Caco-2 (cell line): ENCODE results near the gene LYST. TPM values are rescaled to one million over a fixed set of nuclear protein-coding genes. Genes with fewer than 3 reads are reported as not detected.

Experiments used
- BruUV-seq: library from RNA; stranded (reverse); fragments of 400-500 nt; replicated peaks from 2 replicates; lab custom pipeline; 2021; lab: Mats Ljungman, UMichigan
- CTCF ChIA-PET: fragments of 300-600 bp; sonication (Branson Sonifier 250); formaldehyde crosslinking; loops from one replicate; lab custom pipeline; 2022; ENCODE audit warnings: antibody characterized with exemption; lab: Charles Lee
- POLR2A ChIA-PET: fragments of 300-600 bp; sonication (Branson Sonifier 250); formaldehyde crosslinking; loops from one replicate; lab custom pipeline; 2022; ENCODE audit warnings: antibody characterized with exemption; lab: Charles Lee
- DNase-seq, 2 experiments: peaks; one replicate each; pipeline versions ENCODE4 v3.0.0 to v3.0.0-alpha.2; 2020 to 2022
- H3K27me3 ChIP-seq: replicated peaks from 2 replicates; pipeline ENCODE4 v1.6.0; 2011; ENCODE audit warnings: low read length; ENCODE audit not compliant: control insufficient read depth, insufficient read depth
- H3K36me3 ChIP-seq: 2 replicates; pipeline ENCODE4 v1.5.1; 2011; ENCODE audit warnings: low read length; ENCODE audit not compliant: control insufficient read depth, insufficient read depth
- H3K4me1 ChIP-seq: fragments of 250-450 bp; sonication (Bioruptor Pico); 2 replicates; pipeline ENCODE4 v1.5.1; 2020; ENCODE audit warnings: mild to moderate bottlenecking
- H3K4me3 ChIP-seq: 2 replicates; pipeline ENCODE4 v1.5.1; 2011; ENCODE audit warnings: low read depth, mild to moderate bottlenecking, control low read depth, low read length
- H3K9me3 ChIP-seq: fragments of 250-450 bp; sonication (Bioruptor Pico); 2 replicates; pipeline ENCODE4 v1.5.1; 2020; ENCODE audit warnings: mild to moderate bottlenecking, moderate library complexity
- H3K27ac Mint-ChIP-seq: one replicate; pipeline ENCODE4 v1.8.0; 2022; ENCODE audit warnings: mixed read lengths; ENCODE audit not compliant: unreplicated experiment
- H3K27me3 Mint-ChIP-seq: one replicate; pipeline ENCODE4 v1.8.0; 2022; ENCODE audit warnings: mixed read lengths; ENCODE audit not compliant: insufficient read depth, unreplicated experiment
- H3K36me3 Mint-ChIP-seq: one replicate; pipeline ENCODE4 v1.8.0; 2022; ENCODE audit warnings: mild to moderate bottlenecking, mixed read lengths; ENCODE audit not compliant: insufficient read depth, unreplicated experiment
- H3K4me1 Mint-ChIP-seq: one replicate; pipeline ENCODE4 v1.8.0; 2022; ENCODE audit warnings: low read depth, mixed read lengths; ENCODE audit not compliant: unreplicated experiment
- H3K4me3 Mint-ChIP-seq: one replicate; pipeline ENCODE4 v1.8.0; 2022; ENCODE audit warnings: mild to moderate bottlenecking, moderate library complexity, mixed read lengths; ENCODE audit not compliant: unreplicated experiment
- H3K9me3 Mint-ChIP-seq: one replicate; pipeline ENCODE4 v1.8.0; 2022; ENCODE audit warnings: mixed read lengths; ENCODE audit not compliant: unreplicated experiment
- CTCF ChIP-seq, 2 experiments: fragments of 200-600 bp in 1 of 2; IDR thresholded peaks; 1 replicate in 1 of 2; 2 replicates in 1 of 2; pipeline versions ENCODE4 v1.5.1 to v1.8.0; 2011 to 2022; ENCODE audit warnings: antibody characterized with exemption in 1 of 2, control low read depth in 1 of 2, inconsistent platforms in 1 of 2, low read depth in 1 of 2, low read length in 1 of 2, mild to moderate bottlenecking in 1 of 2, moderate library complexity in 1 of 2; ENCODE audit not compliant: insufficient read depth in 1 of 2, severe bottlenecking in 1 of 2, unreplicated experiment in 1 of 2
- intact Hi-C: fragments of 100-400 bp; cut with micrococcal nuclease; formaldehyde crosslinking; loops from one replicate; pipeline ENCODE4 v1.10.0; 2022; ENCODE audit not compliant: unreplicated experiment
- total RNA-seq: library from RNA; stranded (reverse); gene quantifications from 2 replicates; pipeline ENCODE4 v1.2.3, GENCODE V29; 2022

Gene LYST
- total RNA-seq, 1 experiment from 2014 or later = 5.6 TPM

- Histone ChIP-seq H3K4me3 (no peak overlapping the region), H3K36me3 (no peaks in the 10 kb centered on the region), H3K9me3 (no peaks in the 10 kb centered on the region), H3K4me1 (no peaks in the 10 kb centered on the region), H3K27me3 (no peaks in the 10 kb centered on the region)
- H3K4me1 Mint-ChIP-seq = no peaks in the 10 kb centered on the region
- no peaks in the 10 kb centered on the region for H3K27me3 Mint-ChIP-seq
- no peaks in the 10 kb centered on the region for H3K36me3 Mint-ChIP-seq
- TF ChIP-seq CTCF (IDR thresholded peaks at IDR 0.05; ENCODE audit: insufficient read depth in 1 of 2, low read depth in 1 of 2, low read length in 1 of 2, severe bottlenecking in 1 of 2, unreplicated experiment in 1 of 2) = no peak
- intact Hi-C loops = no loop called here
- ChIA-PET CTCF (no interaction called here), POLR2A (no interaction called here)
- DNase-seq = no peak
- no TSS peak for BruUV-seq
- no peak overlapping the region for H3K27ac Mint-ChIP-seq
- no peaks in the 10 kb centered on the region for H3K9me3 Mint-ChIP-seq
- no peak overlapping the region for H3K4me3 Mint-ChIP-seq
These were observed 12.4 kb downstream of the LYST start for GRCh38 chr1:235854347-235854746.

- no peaks in the 10 kb centered on the region for H3K36me3 ChIP-seq
- Mint-ChIP-seq H3K27ac (no peak overlapping the region), H3K36me3 (no peaks in the 10 kb centered on the region), H3K4me3 (no peak overlapping the region), H3K9me3 (peaks cover 1% of the 10 kb centered on the region), H3K27me3 (no peaks in the 10 kb centered on the region), H3K4me1 (peaks cover 2% of the 10 kb centered on the region)
- no peaks in the 10 kb centered on the region for H3K27me3 ChIP-seq
- BruUV-seq = no TSS peak
- intact Hi-C loops = no loop called here
- POLR2A ChIA-PET = no interaction called here
- no peak for DNase-seq
- H3K9me3 ChIP-seq = no peaks in the 10 kb centered on the region
- H3K4me1 ChIP-seq = no peaks in the 10 kb centered on the region
- CTCF ChIA-PET = no interaction called here
- H3K4me3 ChIP-seq = no peak overlapping the region
- TF ChIP-seq CTCF (IDR thresholded peaks at IDR 0.05; ENCODE audit: insufficient read depth in 1 of 2, low read depth in 1 of 2, low read length in 1 of 2, severe bottlenecking in 1 of 2, unreplicated experiment in 1 of 2) = no peak
These were observed 13.1 kb downstream of the LYST start for GRCh38 chr1:235853653-235854052.

GRCh38 chr1:235852887-235853286 is 13.8 kb downstream of the LYST start:
- Mint-ChIP-seq H3K27me3 (peaks cover 5% of the 10 kb centered on the region), H3K4me1 (peaks cover 9% of the 10 kb centered on the region), H3K4me3 (no peak overlapping the region), H3K36me3 (no peaks in the 10 kb centered on the region), H3K27ac (no peak overlapping the region), H3K9me3 (peaks cover 9% of the 10 kb centered on the region)
- intact Hi-C loops = no loop called here
- TF ChIP-seq CTCF (IDR thresholded peaks at IDR 0.05; ENCODE audit: insufficient read depth in 1 of 2, low read depth in 1 of 2, low read length in 1 of 2, severe bottlenecking in 1 of 2, unreplicated experiment in 1 of 2) = no peak
- Histone ChIP-seq H3K27me3 (no peaks in the 10 kb centered on the region), H3K9me3 (no peaks in the 10 kb centered on the region), H3K4me3 (no peak overlapping the region), H3K36me3 (no peaks in the 10 kb centered on the region), H3K4me1 (no peaks in the 10 kb centered on the region)
- BruUV-seq = no TSS peak
- POLR2A ChIA-PET = no interaction called here
- CTCF ChIA-PET = no interaction called here
- no peak for DNase-seq
